G401.6 (cell line): Measurements from ENCODE around the gene GLDN.
"Not testable (repeated sequence)": the region's sequence is repeated elsewhere in the genome, so short reads cannot be mapped to it uniquely, and the experiment has no call there.

Experiments used
- FAIRE-seq: peaks from 2 replicates; lab custom pipeline; 2012; peaks lifted over from hg19 to GRCh38; lab: Jason Lieb, UNC

The GLDN gene

DNA sequence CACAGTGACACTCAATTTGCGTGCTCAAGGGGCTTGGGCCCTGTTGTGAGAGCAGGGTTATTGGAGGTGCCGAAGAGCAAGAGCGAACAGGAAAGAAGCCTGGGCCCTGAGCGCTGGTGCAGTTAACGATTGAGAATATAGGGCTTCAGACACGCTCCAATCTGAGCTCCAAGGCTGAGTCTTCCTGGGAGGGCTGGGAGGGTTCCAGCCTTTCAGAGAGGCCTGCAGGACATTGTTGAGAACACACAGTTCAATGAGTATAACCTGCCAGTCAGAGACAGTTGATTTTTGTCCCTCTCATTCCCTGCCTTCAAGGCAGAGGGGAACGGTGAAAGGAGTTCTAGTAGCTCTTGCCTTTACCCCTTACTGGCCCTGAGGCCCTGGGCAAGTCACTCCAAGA, 47.3 kb downstream of the GLDN start:
- no peak for FAIRE-seq

DNA sequence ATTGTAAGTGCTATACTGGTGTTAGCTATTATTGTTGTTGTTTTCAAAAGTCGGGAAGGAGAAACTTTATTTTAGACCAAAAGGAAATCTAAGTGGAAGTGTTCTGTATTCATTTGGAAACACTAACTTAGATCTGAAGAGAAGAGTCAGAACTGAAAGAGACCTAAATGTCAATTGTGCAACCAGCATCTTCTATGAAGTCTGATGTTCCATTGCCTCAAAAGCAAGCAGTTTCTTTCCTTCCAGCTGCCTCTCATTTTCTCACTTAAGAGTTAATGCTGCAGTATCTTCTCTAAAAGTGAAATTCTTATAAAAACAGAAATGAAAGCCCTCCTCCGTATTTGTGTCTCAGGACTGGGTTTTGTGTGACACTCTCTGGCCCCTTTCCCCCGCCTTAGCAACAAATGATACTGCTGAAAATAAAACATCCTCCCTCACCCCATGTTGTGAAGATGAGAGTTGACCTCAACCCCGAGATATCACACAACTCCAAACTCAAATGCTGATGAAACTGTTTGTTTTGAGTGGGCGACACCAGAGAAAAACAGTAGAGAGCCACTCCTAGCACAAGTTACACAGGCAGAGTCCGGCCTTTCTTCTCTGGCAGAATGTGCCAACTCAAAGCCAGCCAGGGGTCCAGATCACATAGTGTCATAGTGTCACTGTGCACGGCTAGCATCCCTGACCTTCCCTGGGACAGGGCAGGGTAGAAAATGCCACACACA, 48.9 kb downstream of the GLDN start:
- FAIRE-seq, result no peak

DNA sequence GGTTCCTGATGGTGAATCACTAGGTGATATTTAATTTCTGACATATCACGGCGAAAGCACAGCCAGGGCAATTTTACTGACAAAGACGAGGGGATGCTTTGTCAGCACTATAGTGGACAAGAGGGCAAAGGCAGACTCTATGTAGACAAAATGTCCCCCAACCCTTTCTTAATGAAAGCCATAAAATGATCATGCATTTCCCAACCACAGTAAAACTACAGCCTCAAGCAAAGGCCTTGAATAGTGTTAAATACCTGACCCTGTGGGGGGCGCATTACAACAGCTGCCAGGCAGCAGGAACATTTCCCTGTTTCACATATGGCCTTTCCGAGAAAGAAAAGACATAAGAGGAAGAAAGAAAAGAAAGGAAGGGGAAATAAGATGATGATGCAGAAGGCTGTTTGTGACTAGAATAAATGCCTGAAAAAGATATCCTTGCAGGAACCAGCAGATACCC, 49.5 kb downstream of the GLDN start:
- FAIRE-seq, result no peak

DNA sequence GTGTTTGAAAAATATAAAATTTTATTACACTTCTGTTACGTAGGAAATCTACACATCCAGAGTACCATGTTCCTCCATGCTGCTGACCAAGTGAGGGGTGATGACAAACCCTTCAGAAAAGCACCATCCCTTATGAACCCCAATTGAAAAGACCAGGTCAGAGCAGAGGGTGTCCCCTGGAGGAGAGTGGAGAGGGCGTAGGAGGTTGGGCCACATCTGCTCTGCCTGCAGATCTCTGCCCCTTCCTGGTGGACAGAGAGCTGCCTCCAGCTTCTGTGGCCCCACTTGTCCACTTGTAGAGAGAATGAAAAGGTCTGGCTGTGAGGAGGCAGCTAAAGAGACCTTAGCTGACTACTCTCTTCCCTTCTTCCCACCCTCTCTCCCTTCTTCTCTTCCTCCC, 55.5 kb downstream of the GLDN start:
- no peak for FAIRE-seq

DNA sequence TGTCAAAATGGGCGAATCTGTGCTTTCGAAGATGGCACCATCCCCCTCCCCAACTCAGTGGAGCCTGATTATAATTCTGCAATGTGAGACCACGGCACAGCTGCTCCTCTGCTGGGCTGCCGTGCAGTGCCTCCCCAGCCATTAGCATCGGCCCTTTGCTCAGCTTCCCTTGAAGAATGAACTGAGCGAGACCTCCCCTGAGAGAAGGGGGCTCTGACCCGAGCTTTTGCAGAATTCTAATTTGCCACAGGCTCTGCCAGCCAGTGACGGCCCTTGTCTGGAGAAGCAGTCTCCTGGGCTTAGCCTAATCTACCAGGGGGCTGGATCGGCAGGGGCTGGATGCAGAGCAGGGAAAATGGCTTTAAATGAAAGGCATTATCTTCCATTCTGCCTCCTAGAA, 57.2 kb downstream of the GLDN start:
- no peak for FAIRE-seq

DNA sequence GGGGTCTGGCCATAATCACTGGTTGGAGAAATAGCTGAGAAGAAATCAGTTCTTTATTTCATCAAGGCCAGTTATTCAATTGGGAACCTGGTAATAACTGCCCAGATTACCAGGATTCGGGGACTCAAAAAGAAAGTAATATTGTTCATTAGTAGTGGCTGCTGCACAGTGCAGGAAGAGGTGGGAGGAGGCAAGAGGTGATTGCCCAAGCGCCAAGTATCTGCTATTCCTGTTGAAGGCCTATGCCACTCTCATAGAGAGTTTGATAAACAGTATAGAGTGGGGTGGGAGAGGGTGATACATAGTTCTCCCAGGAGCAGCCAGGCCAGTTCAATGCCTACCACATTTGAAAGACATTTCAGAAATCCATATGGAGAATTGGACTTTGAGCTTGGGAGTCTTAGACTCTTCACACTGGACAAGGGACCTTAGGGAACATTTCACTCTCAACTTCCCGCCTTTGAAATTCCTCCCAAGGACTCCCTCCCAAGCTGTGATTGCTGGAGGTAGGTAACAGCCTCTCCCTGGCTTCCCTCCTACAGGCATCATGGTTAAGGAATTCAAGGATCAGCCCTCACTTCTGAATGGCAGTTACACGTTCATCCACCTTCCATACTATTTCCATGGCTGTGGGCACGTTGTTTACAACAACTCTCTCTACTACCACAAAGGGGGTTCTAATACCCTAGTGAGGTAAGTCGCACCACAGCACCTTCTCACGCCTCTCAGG, 59.8 kb downstream of the GLDN start:
- FAIRE-seq, result no peak

DNA sequence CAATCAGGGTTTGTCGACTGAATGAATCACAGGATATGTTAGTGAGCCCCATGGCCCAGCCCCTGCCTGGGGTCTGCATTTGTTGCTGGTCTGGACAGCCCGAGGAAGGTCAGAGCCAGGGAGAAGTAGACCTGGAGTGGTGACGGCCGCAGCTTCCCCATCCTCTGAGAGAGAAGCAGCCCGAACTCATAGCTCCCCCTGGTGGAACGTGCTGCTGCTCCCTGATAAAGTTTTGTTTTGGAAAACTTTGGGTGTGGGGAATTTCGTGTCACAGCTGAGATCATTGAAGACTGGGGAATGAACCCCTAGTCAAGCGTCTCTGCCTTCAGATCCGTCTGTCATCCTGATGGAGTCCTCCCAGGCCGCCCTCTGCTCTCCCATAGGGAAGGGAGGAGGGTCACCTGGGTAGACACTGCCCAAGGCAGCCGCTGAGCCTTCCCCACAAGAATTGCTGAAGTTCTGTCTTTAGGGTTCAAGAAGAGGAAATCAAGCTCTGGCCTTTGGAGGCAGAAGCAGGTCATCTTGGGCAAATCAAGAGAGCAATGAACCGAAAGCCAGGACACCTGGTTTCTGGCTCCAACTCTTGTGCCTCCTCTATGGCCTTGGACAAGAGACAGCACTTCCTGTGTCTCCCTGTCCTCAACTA, 60.5 kb downstream of the GLDN start:
- no peak for FAIRE-seq

DNA sequence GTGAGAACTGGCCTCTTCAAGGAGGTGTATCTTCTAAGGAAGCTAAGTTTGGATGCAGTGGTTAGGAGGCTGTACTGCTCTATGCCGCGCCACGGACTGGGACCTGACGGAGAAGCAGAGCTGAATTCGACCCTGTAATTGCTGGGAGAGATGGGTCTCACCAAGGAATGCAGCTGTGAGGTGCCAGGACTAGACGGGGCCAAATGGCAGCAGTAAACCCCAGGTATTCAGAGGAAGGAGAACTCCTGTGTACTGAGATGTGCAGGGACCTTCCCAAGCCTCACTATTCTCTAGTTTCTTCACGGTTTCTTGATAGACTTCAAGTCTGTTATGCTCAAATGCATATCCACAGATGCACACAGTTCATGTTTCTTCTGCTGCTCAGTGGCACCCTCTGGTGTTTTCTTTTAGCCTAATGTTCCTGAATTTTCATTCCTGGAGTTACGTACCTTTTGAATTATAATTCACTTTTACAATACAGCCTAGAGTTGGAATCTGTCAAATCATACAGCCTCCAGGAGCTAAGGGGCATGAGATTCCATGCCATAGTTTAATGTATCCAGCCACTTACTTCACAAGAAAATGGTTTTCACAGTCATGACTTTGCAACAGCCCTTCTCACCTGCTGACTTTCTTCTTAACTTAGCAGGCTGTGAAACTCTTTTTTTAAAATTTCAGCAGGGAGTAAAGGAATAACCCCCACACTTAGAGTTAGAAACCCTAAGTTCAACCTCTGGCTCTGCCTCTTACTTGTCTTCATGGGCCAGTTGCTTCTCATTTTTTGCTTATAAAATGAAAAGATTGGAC, 61.8 kb downstream of the GLDN start:
- no peak for FAIRE-seq

DNA sequence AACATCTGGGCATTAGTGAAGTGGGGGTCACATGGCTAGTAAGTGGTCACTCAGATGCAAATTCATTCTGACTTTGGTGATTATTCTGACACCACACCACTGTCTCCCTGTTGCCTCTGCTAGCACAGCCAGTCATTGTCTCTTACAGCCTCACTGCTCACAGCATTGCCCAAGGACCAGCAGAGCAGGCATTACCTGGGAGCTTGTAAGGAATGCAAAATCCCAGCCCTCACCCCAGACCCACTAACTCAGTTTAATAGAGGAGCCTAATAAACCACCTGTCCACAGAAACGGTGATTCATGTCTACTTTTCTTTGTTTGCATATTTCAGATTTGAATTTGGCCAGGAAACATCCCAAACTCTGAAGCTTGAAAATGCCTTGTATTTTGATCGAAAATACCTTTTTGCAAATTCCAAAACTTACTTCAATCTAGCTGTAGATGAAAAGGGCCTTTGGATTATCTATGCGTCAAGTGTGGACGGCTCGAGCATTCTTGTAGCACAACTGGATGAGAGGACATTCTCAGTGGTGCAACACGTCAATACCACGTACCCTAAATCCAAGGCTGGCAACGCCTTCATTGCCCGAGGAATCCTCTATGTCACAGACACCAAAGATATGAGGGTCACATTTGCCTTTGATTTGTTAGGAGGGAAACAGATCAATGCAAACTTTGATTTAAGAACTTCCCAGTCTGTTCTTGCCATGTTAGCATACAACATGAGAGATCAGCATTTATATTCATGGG, 62.7 kb downstream of the GLDN start:
- no peak for FAIRE-seq

DNA sequence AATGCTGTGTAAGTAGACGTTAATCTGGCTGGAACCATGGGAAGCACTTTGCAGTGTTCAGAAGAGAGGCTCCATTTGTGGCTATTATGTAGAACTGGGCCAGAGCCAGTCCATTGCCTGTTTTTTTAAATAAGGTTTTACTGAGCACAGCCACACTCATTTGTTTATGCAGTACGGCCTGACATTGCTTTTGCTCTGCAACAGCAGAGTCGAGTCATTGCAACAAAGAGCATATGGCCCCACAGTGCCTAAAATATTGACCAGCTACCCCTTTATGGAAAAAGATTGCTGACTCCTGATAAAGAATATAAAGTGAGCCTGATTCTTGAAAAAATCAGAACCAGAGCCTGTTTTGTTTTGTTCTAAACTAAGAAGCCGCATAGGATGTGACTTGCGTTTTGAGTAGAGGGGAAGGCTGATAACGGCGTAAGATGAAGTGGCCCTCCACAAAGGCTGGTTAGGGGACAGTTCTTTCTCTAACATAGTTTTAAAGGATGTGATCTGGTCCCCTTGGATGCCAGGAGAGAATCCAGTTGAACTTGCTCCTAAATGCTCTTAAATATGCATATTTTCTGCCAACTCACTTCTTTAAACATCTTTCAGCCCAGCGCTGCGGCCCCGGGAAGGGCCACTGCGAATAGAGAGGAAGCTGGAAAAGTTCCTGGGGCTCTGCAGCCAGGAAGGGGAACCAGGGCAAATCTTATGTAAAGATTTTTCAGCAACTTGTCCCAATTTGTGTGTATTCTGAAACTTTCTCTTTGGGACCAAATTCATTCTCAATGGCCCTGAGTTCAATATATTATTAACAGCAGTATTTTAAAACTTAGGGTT, 64.5 kb downstream of the GLDN start:
- no peak for FAIRE-seq

DNA sequence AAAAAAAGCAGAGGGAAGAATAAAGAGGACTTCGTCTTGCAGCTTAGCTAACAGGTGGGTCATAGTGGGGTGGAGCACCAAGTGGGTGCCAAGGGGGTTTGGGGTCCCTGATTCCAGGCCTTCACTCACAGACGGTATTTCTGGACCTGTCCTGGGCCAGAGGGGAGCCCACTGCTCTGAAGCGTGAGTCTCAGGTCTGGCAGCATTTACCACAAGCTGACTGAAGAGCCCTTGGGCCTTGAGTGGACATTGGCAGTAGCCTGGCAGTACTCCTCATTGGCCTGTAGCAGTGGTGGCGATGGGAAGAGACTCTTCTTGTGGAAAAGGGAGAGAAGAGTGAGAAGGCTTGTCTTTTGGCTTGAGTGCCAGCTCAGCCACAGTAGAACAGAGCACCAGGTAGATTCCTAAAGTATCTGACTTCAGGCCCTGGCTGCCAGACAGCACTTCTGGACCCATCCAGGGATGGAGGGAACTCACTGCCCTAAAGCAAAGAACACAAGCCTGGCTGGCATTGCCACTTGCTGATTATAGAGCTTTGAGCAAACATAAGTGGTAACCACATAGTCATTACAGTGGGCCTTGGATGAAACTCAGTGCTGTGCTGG, 72.9 kb downstream of the GLDN start:
- no peak for FAIRE-seq

DNA sequence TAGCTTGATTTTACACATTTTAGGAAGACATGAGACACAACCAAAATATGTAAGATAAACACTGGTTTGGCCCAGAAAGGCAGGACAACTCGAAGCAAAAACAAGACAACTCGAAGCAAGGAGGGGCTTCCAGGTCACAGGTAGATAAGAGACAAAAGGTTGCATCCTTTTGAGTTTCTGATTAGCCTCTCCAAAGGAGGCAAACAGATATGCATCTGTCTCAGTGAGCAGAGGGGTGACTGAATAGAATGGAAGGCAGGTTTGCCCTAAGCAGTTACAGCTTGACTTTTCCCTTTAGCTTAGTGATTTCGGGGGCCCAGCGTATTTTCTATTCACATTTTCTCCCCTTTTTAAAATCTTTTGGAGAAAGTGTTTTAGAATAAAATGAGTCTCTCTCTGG, 74.7 kb downstream of the GLDN start:
- no peak for FAIRE-seq

DNA sequence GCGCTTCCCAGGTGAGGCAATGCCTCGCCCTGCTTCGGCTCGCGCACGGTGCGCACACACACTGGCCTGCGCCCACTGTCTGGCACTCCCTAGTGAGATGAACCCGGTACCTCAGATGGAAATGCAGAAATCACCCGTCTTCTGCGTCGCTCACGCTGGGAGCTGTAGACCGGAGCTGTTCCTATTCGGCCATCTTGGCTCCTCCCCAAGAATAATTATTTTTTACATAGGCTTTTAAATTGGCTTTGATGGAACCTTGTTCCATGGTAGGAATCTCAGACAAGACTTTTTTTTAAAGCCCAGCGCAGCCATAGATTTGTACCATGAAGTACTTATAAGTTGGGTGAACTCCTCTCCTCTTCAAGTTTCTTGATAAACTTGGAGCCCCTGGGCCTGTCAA, 81.6 kb downstream of the GLDN start:
- not testable (repeated sequence) for FAIRE-seq

DNA sequence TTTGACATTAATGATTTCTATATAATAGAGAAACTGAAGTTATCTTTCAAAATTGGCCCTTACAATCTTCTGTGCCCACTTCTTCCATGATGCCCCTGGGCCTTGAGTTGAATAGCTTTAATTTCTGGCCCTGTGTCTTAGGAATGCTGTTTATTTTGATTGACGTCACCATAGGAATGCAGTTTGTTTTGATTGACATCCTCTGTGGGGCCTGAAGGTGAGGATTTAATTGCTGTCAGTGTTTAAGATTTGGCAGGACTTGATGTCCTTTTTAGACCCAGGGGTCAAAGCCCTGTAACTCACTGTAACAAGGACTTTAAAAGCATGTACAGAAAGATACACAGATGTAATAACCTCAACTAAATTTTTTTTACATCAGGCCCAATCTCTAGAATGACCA, 83.3 kb downstream of the GLDN start:
- FAIRE-seq, result no peak

DNA sequence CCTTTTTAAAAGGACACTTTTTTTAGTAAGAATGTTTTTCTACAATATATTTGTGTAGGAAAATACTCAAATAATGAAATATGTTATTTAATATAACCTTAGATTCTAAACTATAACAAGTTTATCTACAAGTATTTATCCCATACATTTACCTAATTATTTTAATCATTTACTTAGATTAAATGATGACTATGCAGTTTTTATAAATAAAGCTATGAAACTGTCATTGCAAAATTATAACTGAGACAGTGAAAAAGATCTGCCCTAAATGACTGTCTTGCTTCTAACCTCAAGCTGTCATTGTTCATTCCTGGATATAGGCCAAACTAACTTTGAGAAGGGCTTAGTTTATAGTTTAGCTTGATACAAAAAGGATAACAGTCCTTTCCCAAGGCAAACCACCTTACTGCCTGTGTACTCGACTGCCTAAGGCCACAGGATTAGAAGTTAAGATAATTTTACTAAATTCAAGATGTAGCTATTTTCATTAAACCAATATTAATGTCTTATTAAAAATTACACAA, 84.1 kb downstream of the GLDN start:
- FAIRE-seq, result no peak

DNA sequence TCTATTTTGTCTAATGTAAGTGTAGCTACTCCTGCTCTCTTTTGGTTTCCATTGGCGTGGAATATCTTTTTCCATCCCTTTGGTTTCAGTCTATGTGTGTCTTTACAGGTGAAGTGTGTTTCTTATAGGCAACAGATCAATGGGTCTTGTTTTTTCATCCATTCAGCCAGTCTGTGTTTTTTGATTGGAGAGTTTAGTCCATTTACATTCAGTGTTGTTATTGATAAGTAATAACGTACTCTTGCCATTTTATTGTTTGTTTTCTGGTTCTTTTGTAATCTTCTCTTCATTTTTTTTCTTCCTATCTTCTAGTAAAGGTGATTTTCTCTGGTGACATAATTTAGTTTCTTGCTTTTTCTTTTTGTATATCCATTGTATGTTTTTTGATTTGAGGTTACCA, 97.1 kb downstream of the GLDN start:
- no peak for FAIRE-seq

DNA sequence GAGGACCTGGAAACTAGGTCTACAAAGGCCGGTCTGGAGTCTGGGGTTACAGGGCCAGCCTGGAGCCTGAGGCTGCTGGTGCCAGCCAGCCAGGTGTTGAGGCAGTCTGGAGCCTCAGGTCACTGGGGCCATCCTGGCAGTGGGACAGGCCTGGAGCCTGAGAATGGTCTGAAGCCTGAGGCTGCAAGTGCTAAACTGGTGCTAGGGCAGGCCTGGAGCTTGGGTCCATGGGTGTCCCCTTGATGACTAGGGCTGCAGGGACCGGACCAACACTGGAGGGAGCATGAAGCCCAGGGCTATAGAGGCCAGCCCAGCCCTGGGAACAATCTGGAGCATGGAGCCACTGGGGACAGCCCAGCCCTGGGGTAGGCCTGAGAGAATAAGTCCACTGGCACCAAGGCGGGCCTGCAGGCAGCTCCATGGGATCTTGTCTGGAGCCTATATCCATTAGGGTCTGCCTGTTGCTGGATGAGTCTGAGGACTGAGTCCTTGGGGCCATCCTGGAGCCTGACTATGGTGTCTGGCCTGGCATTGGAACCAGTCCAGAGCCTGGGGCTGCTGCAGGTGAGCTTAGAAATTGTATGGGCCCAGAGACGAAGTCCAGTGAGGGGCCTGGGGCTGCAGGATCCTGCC, 101.9 kb downstream of the GLDN start:
- no peak for FAIRE-seq

DNA sequence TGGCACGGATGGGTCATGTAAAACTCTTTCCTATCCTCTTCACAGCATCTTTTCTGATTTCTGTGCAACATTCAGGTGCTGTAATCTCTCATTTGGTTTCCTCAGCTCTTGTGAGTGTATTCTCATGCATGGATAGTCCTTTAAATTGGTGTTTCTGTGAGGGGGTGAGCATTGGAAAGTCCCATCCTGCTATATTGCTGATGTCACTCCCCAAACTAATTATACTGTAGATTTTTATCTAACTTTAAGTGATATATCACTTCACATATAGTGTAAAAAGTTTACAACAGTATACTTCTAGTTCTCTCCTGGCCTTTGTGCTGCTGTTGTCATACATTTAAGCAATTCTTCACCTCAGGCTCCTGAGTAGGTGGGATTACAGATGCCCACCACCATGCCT, 102.7 kb downstream of the GLDN start:
- FAIRE-seq, result no peak

DNA sequence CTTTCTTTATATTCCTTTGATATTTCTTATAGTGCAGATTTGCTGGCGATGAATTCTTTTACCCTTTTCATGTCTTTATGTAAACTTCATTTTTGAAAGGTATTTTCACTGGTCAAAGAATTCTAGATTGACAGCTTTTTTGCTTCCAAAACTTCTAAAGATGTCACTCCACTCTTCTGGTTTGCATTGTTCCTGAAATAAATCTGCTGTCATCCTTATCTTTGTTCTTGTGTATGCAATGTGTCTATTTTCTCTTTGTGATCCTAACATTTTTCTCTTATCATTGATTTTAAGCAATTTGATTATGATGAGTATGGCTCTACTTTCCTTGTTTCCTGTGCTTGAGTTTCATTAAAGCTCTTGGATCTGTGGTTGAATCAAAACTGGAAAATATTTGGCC, 103.4 kb downstream of the GLDN start:
- no peak for FAIRE-seq
